Anterior cingulate cortex (tissue), 58 donors: ENCODE data around the gene GRB2.
"Not testable (repeated sequence)": the region's sequence is repeated elsewhere in the genome, so short reads cannot be mapped to it uniquely, and the experiment has no call there.

Source experiments
- DNase-seq, 58 donors: peaks; one replicate each; lab custom pipeline; 2025; lab: John Stamatoyannopoulos, UW

GRB2 gene

DNA sequence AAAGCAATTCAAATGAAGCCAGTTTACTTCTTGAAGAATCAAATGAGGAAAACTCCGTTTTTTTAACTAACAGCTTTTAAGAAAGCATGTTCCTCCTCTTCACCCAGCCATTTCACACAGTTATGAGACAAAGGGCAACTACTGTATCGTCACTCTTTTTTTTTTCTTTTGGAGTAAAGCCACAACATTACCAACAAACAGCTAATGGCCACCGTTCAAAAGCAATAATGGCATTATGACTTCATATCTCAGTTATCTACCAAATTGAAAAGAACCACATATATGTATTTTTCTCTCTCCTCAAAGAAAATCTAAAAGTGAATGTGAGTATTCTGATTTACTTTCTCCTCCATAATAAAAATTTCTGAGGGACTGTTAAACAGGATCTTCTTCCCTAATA, 14.5 kb downstream of the GRB2 start:
- no peak for DNase-seq

DNA sequence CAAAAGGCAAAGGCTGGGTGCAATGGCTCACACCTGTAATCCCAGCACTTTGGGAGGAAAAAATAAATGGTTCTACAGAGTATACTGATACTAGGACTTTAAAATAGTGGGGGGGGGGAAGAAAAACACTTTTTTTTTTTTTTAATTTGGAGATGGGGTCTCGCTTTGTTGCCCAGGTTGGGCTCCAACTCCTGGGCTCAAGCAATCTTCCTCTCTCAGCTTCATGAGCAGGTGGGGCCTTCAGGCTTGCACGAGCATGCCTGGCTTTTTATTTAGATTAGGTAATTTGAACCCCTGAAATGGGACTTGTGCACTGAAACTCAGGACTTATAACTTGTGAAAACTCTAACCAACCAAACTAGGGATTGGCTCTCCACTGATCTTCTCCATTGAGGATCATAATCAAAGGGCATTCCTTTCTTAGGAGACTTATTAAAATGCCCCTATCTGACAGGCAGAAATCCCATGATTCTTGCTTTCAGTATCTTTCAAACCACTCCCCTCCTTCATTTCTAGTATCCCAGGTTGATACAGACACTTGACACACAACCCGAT, 16.9 kb downstream of the GRB2 start:
- no peak for DNase-seq

- no peak for DNase-seq
Observed at GRCh38 chr17:75387771-75388170, 17.7 kb downstream of the GRB2 start.

- DNase-seq, result no peak
Observed at GRCh38 chr17:75386430-75386829, 19.0 kb downstream of the GRB2 start.

- DNase-seq, result no peak
Observed at GRCh38 chr17:75384751-75385150, 20.7 kb downstream of the GRB2 start.

- no peak for DNase-seq
Observed at GRCh38 chr17:75383842-75384195, 21.7 kb downstream of the GRB2 start.

DNA sequence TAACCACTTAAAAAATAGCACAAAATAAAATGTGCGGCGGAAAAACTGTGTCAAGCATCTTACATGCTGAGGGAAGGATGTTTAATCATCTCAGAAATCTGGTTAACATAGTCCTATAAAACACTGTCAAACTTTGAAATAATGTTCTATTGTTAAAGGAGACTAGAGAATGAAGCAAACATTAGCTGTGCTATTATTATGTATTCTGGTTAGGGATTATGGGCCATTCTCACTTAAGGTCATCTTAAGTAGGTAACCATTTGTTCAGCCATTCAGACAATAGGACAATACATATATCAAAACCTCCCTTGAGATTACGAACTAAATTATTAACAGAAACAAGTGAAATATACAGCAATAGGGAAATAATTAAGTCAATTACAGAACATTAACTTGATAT, 24.7 kb downstream of the GRB2 start:
- DNase-seq, result no peak

DNA sequence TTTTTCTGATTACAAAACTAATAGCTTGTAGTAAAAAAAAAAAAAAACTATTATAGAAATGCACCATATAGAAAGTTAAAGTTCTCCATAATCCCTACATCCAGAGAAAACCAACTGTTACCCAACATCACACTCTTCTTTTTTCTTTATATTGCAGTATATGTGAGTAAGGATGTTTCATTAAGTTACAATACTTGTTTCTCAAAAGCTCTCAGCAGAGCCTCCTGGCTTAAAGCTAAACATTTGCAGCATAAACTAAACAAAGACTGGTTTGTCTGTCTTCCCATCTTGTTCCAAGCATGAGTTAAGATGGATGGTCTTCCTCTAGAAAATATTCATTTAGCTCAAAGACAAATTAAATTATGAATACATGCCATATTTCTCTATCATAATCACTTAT, 25.2 kb downstream of the GRB2 start:
- DNase-seq, result no peak

DNA sequence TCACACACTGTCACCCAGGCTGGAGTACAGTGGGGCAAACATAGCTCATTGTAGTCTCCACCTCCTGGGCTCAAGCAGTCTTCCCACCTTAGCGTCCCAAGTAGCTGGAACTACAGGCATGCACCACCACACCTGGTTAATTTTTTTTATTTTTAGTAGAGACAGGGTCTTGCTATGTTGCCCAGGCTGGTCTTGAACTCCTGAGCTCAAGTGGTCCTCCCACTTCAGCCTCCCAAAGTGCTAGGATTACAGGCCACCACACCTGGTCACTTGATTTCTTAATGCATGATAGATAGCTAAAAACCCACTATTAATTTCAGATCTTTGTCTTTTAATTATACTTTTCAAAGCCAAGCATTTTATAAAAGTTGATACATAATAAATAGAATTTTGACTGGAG, 26.1 kb downstream of the GRB2 start:
- DNase-seq, result not testable (repeated sequence)

- no peak for DNase-seq
Observed at GRCh38 chr17:75373280-75373679, 32.2 kb downstream of the GRB2 start.

DNA sequence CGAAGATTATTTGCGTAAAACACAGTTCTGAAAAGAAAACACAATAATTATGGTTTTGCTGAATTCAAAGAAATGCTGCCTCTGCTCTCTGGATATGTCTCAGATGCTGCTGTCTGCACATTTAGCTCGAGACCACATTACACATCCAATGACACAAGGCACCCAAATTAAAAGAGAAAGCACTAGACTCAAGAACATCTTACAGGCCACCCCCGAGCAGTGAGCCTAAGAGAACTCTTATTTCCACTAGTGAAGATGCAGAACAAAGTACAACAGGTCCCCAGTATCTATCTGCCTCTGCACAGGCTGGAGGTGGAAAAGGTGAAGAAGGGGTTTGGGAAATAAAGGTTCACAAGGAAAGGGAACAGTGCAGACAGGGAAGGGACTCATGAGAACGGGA, 33.5 kb downstream of the GRB2 start:
- no peak for DNase-seq

- DNase-seq, result peak in 2 of 58 donors; percentile 16 to 33
Observed at GRCh38 chr17:75371339-75371738, 34.1 kb downstream of the GRB2 start.

GRCh38 chr17:75370286-75370915, 35.1 kb downstream of the GRB2 start:
- peak in 35 of 58 donors; percentile 3 to 68 (median 25) for DNase-seq

- DNase-seq, result not testable (repeated sequence)
Observed at GRCh38 chr17:75367838-75368789, 37.4 kb downstream of the GRB2 start.

DNA sequence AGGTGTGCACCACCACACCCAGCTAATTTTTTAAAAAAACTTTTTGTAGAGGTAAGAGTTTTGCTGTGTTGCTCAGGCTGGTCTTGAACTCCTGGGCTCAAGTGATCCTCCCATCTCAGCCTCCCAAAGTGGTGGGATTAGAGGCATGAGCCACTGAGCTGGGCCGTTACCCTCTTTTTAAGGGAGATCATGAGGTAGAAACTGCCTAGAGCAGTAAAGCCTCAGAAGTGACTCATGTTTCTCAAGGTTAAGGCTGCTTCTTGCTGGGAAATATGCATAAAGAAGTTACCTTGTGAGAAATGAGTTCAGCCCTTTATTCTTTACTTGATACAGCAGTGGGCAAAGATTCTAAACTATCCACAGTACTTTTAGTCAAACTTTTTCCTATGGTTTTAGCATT, 38.2 kb downstream of the GRB2 start:
- no peak for DNase-seq

GRCh38 chr17:75366432-75366831, 39.0 kb downstream of the GRB2 start:
- no peak for DNase-seq

- DNase-seq, result no peak
Observed at GRCh38 chr17:75365931-75366275, 39.6 kb downstream of the GRB2 start.

DNA sequence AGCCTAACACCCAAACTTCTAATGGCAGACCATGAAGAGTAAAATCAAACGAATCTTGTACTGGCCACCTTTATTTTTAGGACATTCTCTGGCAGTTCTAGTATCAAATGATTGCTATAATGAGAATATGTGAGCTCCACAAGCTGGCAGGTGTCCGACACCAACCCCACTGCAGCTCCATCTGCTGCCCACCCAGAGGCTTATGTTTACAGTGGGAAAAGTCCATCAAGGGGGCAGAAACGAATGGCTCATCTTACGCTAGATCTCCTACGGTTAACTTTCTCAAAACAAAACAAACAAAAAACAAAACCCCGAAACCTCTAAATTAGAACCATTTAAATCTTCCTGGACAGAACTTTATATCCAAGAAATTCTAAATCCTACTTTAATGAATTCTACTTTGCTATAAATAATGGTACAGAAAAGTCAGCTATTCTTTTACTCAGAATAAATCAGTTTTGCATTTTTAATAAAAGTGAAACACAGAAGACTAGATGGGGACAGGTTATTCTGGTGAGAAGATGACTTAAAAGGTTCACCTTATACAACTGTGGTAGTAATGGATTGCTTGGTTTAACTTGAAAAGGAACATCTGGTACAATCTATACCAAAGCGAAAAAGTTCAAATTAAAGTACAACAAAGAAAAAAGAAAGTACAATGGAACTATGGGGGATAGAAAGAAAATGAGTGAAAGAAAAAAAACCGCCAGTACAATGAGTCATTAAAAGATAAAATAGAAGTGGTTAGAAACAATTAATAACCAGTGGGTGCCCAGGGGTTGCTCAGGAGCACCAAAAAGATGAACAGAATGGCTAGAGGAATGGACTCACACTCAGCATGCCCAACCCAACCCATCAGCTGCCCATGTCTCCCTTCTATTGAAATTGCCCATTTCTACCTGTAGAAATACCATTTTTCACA, 40.2 kb downstream of the GRB2 start:
- peak in 10 of 58 donors; percentile 2 to 37 (median 16) for DNase-seq

DNA sequence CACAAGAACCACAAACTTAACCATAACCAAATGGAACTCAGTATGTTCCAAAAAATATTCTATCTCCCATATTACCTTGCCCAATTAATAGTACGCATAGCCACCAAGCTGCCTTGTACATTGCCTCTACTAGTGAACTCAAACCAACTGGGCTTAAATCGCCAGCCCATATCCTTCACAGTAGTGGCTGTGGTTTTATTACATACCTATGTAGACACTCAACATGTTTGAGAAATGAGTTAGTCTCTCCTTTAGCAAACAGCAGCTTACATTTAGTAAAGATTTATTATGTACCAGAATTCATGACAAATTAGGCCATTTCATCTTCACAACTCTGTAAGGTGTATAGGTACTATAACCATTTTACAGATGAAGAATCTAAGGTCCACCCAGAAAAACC, 41.4 kb downstream of the GRB2 start:
- no peak for DNase-seq

DNA sequence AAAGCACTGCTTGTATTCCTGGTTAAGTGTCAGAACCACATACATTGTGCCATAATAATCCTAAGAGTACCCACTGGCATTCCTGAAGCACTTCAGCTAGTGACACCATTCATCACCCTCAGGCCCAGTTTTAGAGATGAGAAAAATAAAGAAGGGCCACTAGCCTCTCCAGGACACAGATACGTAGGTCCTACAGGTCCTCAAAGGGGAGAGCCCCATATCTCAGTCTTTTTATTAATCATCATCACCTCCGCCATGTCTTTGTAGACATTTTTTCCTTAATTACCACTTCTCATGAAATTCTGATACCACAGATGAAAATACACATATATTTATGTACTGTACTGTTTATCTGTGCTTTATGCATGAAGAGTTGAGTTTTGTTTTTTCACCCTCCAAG, 43.5 kb downstream of the GRB2 start:
- no peak for DNase-seq

- no peak for DNase-seq
Observed at GRCh38 chr17:75361344-75361743, 44.1 kb downstream of the GRB2 start.
